GM12878 (cell line): ENCODE measurements around the gene ZFPM1. TPM values are rescaled to one million over a fixed set of nuclear protein-coding genes. Genes with fewer than 3 reads are reported as not detected.

Source experiments
- ATAC-seq: fragments of 200-7000 bp; cut with Tn5 transposase; 3 replicates; pipeline ENCODE4 v1.9.1; 2020; ENCODE audit warnings: mild to moderate bottlenecking, moderate library complexity
- BruUV-seq: library from RNA; stranded (reverse); fragments of 400-500 nt; replicated peaks from 2 replicates; lab custom pipeline; 2021; lab: Mats Ljungman, UMichigan
- CTCF ChIA-PET: fragments of 300-600 bp; sonication (Branson Sonifier 250); formaldehyde crosslinking; extraction: SDS; loops from one replicate; lab custom pipeline; 2021; ENCODE audit warnings: inconsistent platforms; lab: Yijun Ruan, JAX
- POLR2A ChIA-PET: fragments of 350-600 bp; formaldehyde crosslinking; extraction: SDS; loops from one replicate; lab custom pipeline; 2021; ENCODE audit warnings: inconsistent platforms; lab: Charles Lee
- RAD21 ChIA-PET: fragments of 300-600 bp; sonication (Branson Sonifier 250); formaldehyde crosslinking; loops from one replicate; lab custom pipeline; 2023; ENCODE audit warnings: antibody characterized with exemption; ENCODE audit not compliant: unreplicated experiment; lab: Charles Lee
- SMC1A ChIA-PET: fragments of 300-600 bp; sonication (Branson Sonifier 250); formaldehyde crosslinking; loops from one replicate; lab custom pipeline; 2023; ENCODE audit not compliant: unreplicated experiment, uncharacterized antibody; lab: Charles Lee
- DNase-seq: peaks from one replicate; pipeline ENCODE4 v3.0.0-alpha.2; 2011; ENCODE audit warnings: low read depth, low spot score
- FAIRE-seq: peaks from 3 replicates; lab custom pipeline; 2011; peaks lifted over from hg19 to GRCh38; lab: Jason Lieb, UNC
- H2AFZ ChIP-seq: 2 replicates; pipeline ENCODE4 v1.6.0; 2011; ENCODE audit warnings: low read depth, low read length, control low read depth; ENCODE audit not compliant: control insufficient read depth
- H3K27ac ChIP-seq: 2 replicates; pipeline ENCODE4 v1.5.1; 2011; ENCODE audit warnings: control low read depth; ENCODE audit not compliant: control insufficient read depth, insufficient read depth
- H3K27me3 ChIP-seq, 2 experiments: replicated peaks in 1 of 2; 2 replicates each; pipeline versions ENCODE4 v1.6.0 to v1.6.1; 2011; ENCODE audit warnings: low read length in 1 of 2; ENCODE audit not compliant: control insufficient read depth in 2 of 2, insufficient read depth in 2 of 2
- H3K36me3 ChIP-seq, 2 experiments: 2 replicates each; pipeline ENCODE4 v1.5.1; 2011; ENCODE audit warnings: low read length in 1 of 2; ENCODE audit not compliant: control insufficient read depth in 2 of 2, insufficient read depth in 2 of 2
- H3K4me1 ChIP-seq: 2 replicates; pipeline ENCODE4 v1.6.1; 2011; ENCODE audit warnings: mild to moderate bottlenecking, low read length, moderate library complexity, mixed read lengths; ENCODE audit not compliant: control insufficient read depth, insufficient read depth
- H3K4me2 ChIP-seq: 2 replicates; pipeline ENCODE4 v1.6.0; 2011; ENCODE audit warnings: control low read depth; ENCODE audit not compliant: control insufficient read depth, insufficient read depth
- H3K4me3 ChIP-seq: fragments of 200-600 bp; sonication (generic); 2 replicates; pipeline ENCODE4 v1.5.1; 2016
- H3K79me2 ChIP-seq: 2 replicates; pipeline ENCODE4 v1.6.0; 2011; ENCODE audit warnings: low read length; ENCODE audit not compliant: control insufficient read depth, insufficient read depth
- H3K9ac ChIP-seq: 2 replicates; pipeline ENCODE4 v1.8.0; 2011; ENCODE audit warnings: low read length, control low read depth, mixed read lengths; ENCODE audit not compliant: control insufficient read depth, insufficient read depth
- H3K9me3 ChIP-seq: replicated peaks from 3 replicates; pipeline ENCODE4 v1.5.1; 2011; ENCODE audit warnings: mild to moderate bottlenecking, low read length; ENCODE audit not compliant: control insufficient read depth, insufficient read depth
- H4K20me1 ChIP-seq: 2 replicates; pipeline ENCODE4 v1.6.0; 2011; ENCODE audit not compliant: control insufficient read depth, insufficient read depth
- ATF2 ChIP-seq: IDR thresholded peaks from 2 replicates; pipeline ENCODE4 v1.6.1; 2012; ENCODE audit warnings: low read length, inconsistent platforms
- ATF7 ChIP-seq: fragments of 450-650 bp; IDR thresholded peaks from 2 replicates; pipeline ENCODE4 v1.6.1; 2016; ENCODE audit warnings: low read depth, mild to moderate bottlenecking
- DPF2 ChIP-seq: fragments of 450-650 bp; IDR thresholded peaks from 2 replicates; pipeline ENCODE4 v1.6.1; 2017; ENCODE audit warnings: mild to moderate bottlenecking
- ETV6 ChIP-seq, 2 experiments: fragments of 450-650 bp in 1 of 2; IDR thresholded peaks in 1 of 2; conservative IDR thresholded peaks in 1 of 2; 2 replicates each; pipeline ENCODE4 v1.6.1; 2014; ENCODE audit warnings: antibody characterized with exemption in 1 of 2, borderline replicate concordance in 1 of 2, low read depth in 1 of 2, mild to moderate bottlenecking in 1 of 2, moderate library complexity in 1 of 2
- FOXK2 ChIP-seq: fragments of 450-650 bp; IDR thresholded peaks from 2 replicates; pipeline ENCODE4 v1.6.1; 2017; ENCODE audit warnings: mild to moderate bottlenecking, moderate library complexity
- IRF4 ChIP-seq: IDR thresholded peaks from 2 replicates; pipeline ENCODE4 v1.6.1; 2011; ENCODE audit warnings: low read depth, low read length
- NFXL1 ChIP-seq: fragments of 450-650 bp; IDR thresholded peaks from 2 replicates; pipeline ENCODE4 v1.6.1; 2017; ENCODE audit warnings: antibody characterized with exemption, mild to moderate bottlenecking, borderline replicate concordance
- PAX8 ChIP-seq: fragments of 450-650 bp; IDR thresholded peaks from 2 replicates; pipeline ENCODE4 v1.6.1; 2017; ENCODE audit warnings: mild to moderate bottlenecking, moderate library complexity
- POLR2AphosphoS5 ChIP-seq: IDR thresholded peaks from 2 replicates; pipeline ENCODE4 v1.6.1; 2011; ENCODE audit warnings: mild to moderate bottlenecking, low read length, inconsistent platforms
- SMARCA5 ChIP-seq: fragments of 450-650 bp; IDR thresholded peaks from 2 replicates; pipeline ENCODE4 v1.6.1; 2017; ENCODE audit warnings: mild to moderate bottlenecking
- SPI1 ChIP-seq: IDR thresholded peaks from 2 replicates; pipeline ENCODE4 v1.6.1; 2011; ENCODE audit warnings: low read depth, mild to moderate bottlenecking, low read length, moderate library complexity, borderline replicate concordance; ENCODE audit not compliant: insufficient read depth
- WGBS: methylation state at CpG from one replicate; pipeline ENCODE4 v1.1.6; 2016; ENCODE audit warnings: low lambda C conversion rate; ENCODE audit not compliant: insufficient replicate concordance, insufficient coverage; ENCODE audit errors: missing lambda C conversion rate; 5-methylcytosine and 5-hydroxymethylcytosine counted together
- in situ Hi-C: fragments of 300-500 bp; cut with MboI; formaldehyde crosslinking; loops from 9 replicates; pipeline ENCODE4 v1.14.3; 2018; ENCODE audit warnings: mixed read lengths
- intact Hi-C: fragments of 100-400 bp; cut with micrococcal nuclease; formaldehyde crosslinking; loops from one replicate; pipeline ENCODE4 v1.14.2; 2022; ENCODE audit not compliant: unreplicated experiment
- polyA plus RNA-seq, 11 experiments: library from polyadenylated mRNA; depleted of rRNA in 4 of 11; unstranded in 6 of 11; stranded (reverse) in 5 of 11; fragments of >200 nt; fragmentation: Nextera tagmentation in 4 of 11; fragmentation: Illumina TruSeq in 1 of 11; extraction: Ambion mirVana in 4 of 11; extraction: Trizol in 1 of 11; gene quantifications; 1 replicate in 1 of 11; 2 replicates in 10 of 11; pipeline versions ENCODE4 v1.2.1 to v1.2.3, GENCODE V29; 2011 to 2016; ENCODE audit warnings: inconsistent platforms in 2 of 11, missing spikeins in 2 of 11, low read depth in 1 of 11
- total RNA-seq, 4 experiments: library from RNA; depleted of rRNA in 3 of 4; stranded (reverse); fragments of >200 nt in 3 of 4; fragmentation: Illumina TruSeq in 1 of 4; extraction: Trizol in 1 of 4; gene quantifications; 2 replicates each; pipeline versions ENCODE4 v1.2.1 to v1.2.3, GENCODE V29; 2013 to 2021

ZFPM1 gene
- total and polyA plus RNA-seq, 10 of the 15 experiments (the other 5 are each of a cell fraction or from before 2014, with no cell fraction given), result 0.02 to 5.1 (median 0.30) TPM

DNA sequence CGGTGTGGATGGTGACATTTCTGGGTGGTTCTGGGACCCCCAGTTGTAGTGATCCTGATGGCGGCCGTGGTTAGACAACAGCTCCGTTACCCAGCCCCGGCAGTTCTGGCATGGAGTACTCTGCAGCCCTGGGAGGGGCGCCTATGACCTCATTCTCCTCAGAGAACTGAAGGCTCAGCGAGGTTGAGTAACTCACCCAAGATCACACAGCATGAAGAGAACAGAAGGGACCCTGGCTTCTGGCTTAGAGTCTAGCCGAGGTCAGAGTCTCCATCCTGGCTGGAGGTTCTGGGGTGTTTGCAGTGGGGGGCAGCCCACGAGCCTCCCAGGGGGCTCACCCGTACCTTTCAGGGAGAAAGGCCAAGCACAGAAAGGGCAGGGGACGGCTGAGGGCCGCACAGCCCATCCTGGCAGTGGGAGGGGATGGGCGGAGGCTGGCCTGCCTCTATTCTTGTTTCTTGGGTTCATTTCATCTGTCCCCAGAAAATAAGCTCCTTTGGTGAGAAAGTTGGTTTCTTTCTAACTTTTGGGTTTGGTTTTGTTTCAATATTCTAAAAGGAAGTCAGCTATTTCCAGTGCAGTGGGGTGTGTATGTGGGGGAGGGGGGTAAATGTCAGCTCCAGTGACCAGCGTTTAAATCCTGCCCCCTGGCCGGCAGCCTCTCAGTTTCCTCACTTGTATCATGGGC is 13.2 kb downstream of the ZFPM1 start:
- Histone ChIP-seq H3K79me2 (no peaks in the 10 kb centered on the region; the same call in 1 of the 2 replicates), H3K4me1 (peaks cover 27% of the 10 kb centered on the region), H3K4me3 (no peak overlapping the region), H2AFZ (no peak overlapping the region), H3K9me3 (no peaks in the 10 kb centered on the region), H3K27ac (peak overlapping the region; percentile 38), H4K20me1 (0 out of 2 replicates have a peak, but pooled peaks cover 2% of the 10 kb centered on the region), H3K9ac (no peak overlapping the region; the same call in none of the 2 replicates), H3K4me2 (peak overlapping the region; percentile 51), H3K36me3 (no peaks in the 10 kb centered on the region), H3K27me3 (no peaks in the 10 kb centered on the region)
- ChIA-PET SMC1A (interaction anchor here (1.0 to 1.4 kb wide), 2 partner anchors 12 to 17 kb away, joined by 3 to 6 read pairs; no protein-coding TSS in a partner anchor), CTCF (interaction anchor here (1.4 to 1.9 kb wide), 3 partner anchors 9 to 23 kb away, joined by 3 to 8 read pairs (median 6); no protein-coding TSS in a partner anchor), RAD21 (interaction anchor here (1.4 kb wide), 1 partner anchor 104 kb away, joined by 4 read pairs; the partner anchor contains the start of gene ZC3H18), POLR2A (interaction anchor here (0.6 to 1.7 kb wide), 5 partner anchors 9 to 1519 kb away, joined by 3 to 6 read pairs (median 4); no protein-coding TSS in a partner anchor)
- WGBS, result 28% methylated on average over 15 of the region's 15 CpGs
- FAIRE-seq (peak; percentile 35), DNase-seq (no peak), ATAC-seq (peak; percentile 32)
- intact Hi-C loops (no loop called here), in situ Hi-C loops (no loop called here)
- TF ChIP-seq IRF4 (no peak), ETV6 (conservative IDR thresholded peaks at IDR 0.05 in 1 of 2, IDR thresholded peaks at IDR 0.05 in 1 of 2; ENCODE audit: borderline replicate concordance in 1 of 2, low read depth in 1 of 2) (no peak), SPI1 (no peak), DPF2 (no peak), NFXL1 (peak; percentile 89), ATF7 (0 out of 2 replicates have a peak, but pooled peaks have one; percentile 30), FOXK2 (no peak), POLR2AphosphoS5 (no peak), ATF2 (no peak), PAX8 (no peak), SMARCA5 (peak; percentile 95)
- no TSS peak for BruUV-seq
